Ascending aorta (tissue), 2 donors: ENCODE results near the gene PORCN. TPM values are rescaled to one million over a fixed set of nuclear protein-coding genes. Genes with fewer than 3 reads are reported as not detected.
"Not testable (repeated sequence)": the region's sequence is repeated elsewhere in the genome, so short reads cannot be mapped to it uniquely, and the experiment has no call there.

ENCODE experiments used
- DNase-seq, 2 donors: peaks; one replicate each; pipeline ENCODE4 v3.0.0-alpha.2; 2019; ENCODE audit warnings: low spot score in 2 of 2
- H3K27ac ChIP-seq, 2 donors: fragments of 200-600 bp; sonication (generic); one replicate each; pipeline ENCODE4 v1.5.1; 2016 to 2017; ENCODE audit warnings: mild to moderate bottlenecking in 1 of 2
- H3K27me3 ChIP-seq: fragments of 200-600 bp; sonication (generic); one replicate; pipeline ENCODE4 v1.5.1; 2017
- H3K36me3 ChIP-seq, 2 donors: fragments of 200-600 bp; sonication (generic); one replicate each; pipeline ENCODE4 v1.5.1; 2016
- H3K4me1 ChIP-seq, 2 donors: fragments of 200-600 bp; sonication (generic); one replicate each; pipeline ENCODE4 v1.5.1; 2016 to 2017; ENCODE audit warnings: mild to moderate bottlenecking in 1 of 2
- H3K4me3 ChIP-seq, 2 donors: fragments of 200-600 bp; sonication (generic); one replicate each; pipeline ENCODE4 v1.5.1; 2016 to 2017; ENCODE audit warnings: mild to moderate bottlenecking in 1 of 2
- H3K9me3 ChIP-seq, 2 donors: fragments of 200-600 bp; sonication (generic); one replicate each; pipeline ENCODE4 v1.5.1; 2016
- intact Hi-C: fragments of 100-400 bp; cut with DNase I; formaldehyde crosslinking; loops from one replicate; pipeline ENCODE4 v1.15.1; 2023
- total RNA-seq: library from RNA; depleted of rRNA; stranded (reverse); fragments of >200 nt; gene quantifications from one replicate; pipeline ENCODE4 v1.1.0, GENCODE V29; 2016
- TF ChIP-seq, protein P1 (sequence below), 3 experiments: fragments of 200-600 bp in 2 of 3; fragments of 450-650 bp in 1 of 3; sonication (generic) in 2 of 3; IDR thresholded peaks; one replicate each; pipeline ENCODE4 v1.5.1; 2016 to 2019; ENCODE audit warnings: antibody characterized with exemption in 3 of 3, mild to moderate bottlenecking in 1 of 3, moderate library complexity in 1 of 3

The PORCN gene
- total RNA-seq, 1 donor from 2014 or later, result 6.2 TPM

DNA sequence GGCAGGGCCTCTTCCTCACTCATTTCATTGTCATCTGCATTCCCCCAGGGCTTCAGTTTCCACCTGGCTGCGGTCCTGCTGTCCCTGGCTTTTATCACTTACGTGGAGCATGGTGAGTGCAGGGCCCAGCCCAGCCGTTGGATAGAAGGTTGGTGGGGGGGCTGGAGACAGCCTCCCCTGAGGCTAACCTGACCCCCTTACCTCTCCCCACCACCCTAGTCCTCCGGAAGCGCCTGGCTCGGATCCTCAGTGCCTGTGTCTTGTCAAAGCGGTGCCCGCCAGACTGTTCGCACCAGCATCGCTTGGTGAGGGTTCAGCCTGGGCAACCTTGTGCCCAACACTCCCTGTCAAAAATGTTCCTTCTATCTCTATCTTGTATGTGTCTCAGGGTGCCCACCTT is 7.0 kb downstream of the PORCN start:
- TF ChIP-seq, protein P1, sequence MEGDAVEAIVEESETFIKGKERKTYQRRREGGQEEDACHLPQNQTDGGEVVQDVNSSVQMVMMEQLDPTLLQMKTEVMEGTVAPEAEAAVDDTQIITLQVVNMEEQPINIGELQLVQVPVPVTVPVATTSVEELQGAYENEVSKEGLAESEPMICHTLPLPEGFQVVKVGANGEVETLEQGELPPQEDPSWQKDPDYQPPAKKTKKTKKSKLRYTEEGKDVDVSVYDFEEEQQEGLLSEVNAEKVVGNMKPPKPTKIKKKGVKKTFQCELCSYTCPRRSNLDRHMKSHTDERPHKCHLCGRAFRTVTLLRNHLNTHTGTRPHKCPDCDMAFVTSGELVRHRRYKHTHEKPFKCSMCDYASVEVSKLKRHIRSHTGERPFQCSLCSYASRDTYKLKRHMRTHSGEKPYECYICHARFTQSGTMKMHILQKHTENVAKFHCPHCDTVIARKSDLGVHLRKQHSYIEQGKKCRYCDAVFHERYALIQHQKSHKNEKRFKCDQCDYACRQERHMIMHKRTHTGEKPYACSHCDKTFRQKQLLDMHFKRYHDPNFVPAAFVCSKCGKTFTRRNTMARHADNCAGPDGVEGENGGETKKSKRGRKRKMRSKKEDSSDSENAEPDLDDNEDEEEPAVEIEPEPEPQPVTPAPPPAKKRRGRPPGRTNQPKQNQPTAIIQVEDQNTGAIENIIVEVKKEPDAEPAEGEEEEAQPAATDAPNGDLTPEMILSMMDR (IDR thresholded peaks at IDR 0.05), result no peak
- Histone ChIP-seq H3K4me1 (no peaks in the 10 kb centered on the region), H3K4me3 (no peak overlapping the region), H3K27me3 (no peaks in the 10 kb centered on the region), H3K27ac (no peak overlapping the region), H3K36me3 (peaks cover 5 to 6% of the 10 kb centered on the region in 2 donors), H3K9me3 (no peaks in the 10 kb centered on the region)
- intact Hi-C loops, result no loop called here
- no peak for DNase-seq

DNA sequence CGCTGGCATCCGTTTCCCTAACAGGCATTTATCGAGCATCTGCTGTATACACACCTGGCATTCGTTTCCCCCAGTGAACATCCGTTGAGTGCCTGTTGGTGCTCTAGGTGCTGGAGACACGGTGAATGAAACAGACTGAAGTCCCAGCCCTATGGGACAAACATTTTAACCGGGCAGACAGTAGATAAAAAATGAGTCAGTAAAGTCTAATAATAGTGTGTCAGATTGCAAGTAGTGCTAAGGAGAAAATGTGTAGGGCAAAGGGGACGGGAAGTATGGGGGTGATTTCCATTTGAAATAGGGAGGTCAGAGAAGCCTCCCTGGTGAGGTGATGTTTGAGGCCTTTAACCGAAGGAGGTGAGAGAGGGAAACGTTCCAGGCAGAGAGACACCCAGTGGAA is 7.5 kb downstream of the PORCN start:
- intact Hi-C loops, result no loop called here
- Histone ChIP-seq H3K27me3 (no peaks in the 10 kb centered on the region), H3K27ac (no peak overlapping the region), H3K4me1 (no peaks in the 10 kb centered on the region), H3K9me3 (no peaks in the 10 kb centered on the region), H3K4me3 (no peak overlapping the region), H3K36me3 (peaks cover 5 to 6% of the 10 kb centered on the region in 2 donors)
- TF ChIP-seq, protein P1 (IDR thresholded peaks at IDR 0.05), result no peak
- DNase-seq, result no peak

DNA sequence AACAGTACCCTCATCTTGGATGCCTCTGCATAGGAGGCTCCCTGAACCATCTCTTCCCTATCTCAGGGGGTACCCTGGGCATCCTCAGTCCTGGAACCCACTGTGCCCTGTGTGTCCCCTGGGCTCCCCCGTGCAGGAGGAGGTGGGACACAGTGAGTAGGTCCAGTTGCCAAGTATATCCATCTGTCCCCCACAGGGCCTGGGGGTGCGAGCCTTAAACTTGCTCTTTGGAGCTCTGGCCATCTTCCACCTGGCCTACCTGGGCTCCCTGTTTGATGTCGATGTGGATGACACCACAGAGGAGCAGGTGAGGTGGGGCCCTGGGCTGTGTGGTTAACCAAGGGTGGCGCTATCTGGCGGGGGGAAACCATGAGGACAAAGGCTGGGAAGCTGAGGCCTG is 8.2 kb downstream of the PORCN start:
- Histone ChIP-seq H3K4me1 (no peaks in the 10 kb centered on the region), H3K27ac (no peak overlapping the region), H3K27me3 (no peaks in the 10 kb centered on the region), H3K36me3 (peaks cover 5 to 6% of the 10 kb centered on the region in 2 donors), H3K9me3 (no peaks in the 10 kb centered on the region), H3K4me3 (no peak overlapping the region)
- TF ChIP-seq, protein P1 (IDR thresholded peaks at IDR 0.05), result no peak
- intact Hi-C loops, result no loop called here
- DNase-seq, result no peak

DNA sequence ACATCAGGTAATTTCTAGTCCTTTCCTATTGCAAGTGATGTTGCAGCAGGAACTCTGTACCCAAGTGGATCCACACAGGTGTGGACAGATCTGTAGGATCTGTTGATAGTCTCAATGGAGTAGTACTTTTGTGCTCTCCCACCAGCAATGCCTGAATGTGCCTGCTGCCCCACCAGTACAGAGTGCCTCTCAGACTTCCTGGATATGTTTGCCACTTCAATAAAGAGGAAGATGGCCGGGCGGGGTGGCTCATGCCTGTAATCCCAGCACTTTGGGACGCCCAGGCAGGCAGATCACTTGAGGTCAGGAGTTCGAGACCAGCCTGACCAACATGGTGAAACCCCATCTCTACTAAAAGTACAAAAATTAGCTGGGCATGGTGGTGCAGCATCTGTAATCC is 10.7 kb downstream of the PORCN start:
- H3K9me3 ChIP-seq, H3K27ac ChIP-seq, H3K36me3 ChIP-seq, intact Hi-C loops, DNase-seq, H3K4me3 ChIP-seq, H3K4me1 ChIP-seq, H3K27me3 ChIP-seq: not testable (repeated sequence)

DNA sequence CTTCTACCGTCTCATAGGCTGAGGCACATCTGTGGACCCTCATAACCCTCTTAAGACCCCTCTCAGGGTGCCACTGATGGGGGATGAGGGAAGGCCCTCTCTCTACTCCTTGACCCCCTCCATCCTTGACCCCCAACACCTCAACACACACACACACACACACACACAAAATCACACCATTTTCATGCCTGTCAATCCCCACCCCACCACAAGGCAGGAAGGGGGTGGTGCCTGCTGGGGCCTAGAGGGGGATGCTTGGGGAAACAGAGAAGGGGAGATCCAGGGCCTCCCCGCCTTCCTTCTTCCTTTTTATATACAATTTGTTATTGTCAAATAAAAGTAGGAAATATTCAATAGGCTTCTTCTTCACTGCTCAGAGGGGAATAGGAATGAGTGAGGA is 11.7 kb downstream of the PORCN start:
- Histone ChIP-seq H3K27ac (no peak overlapping the region), H3K9me3 (no peaks in the 10 kb centered on the region), H3K27me3 (no peaks in the 10 kb centered on the region), H3K36me3 (peaks cover 3 to 6% of the 10 kb centered on the region in 2 donors), H3K4me3 (no peak overlapping the region), H3K4me1 (no peaks in the 10 kb centered on the region)
- TF ChIP-seq, protein P1 (IDR thresholded peaks at IDR 0.05), result no peak
- intact Hi-C loops, result loop anchor here (5.0 kb wide), 1 partner anchor 43 kb away; the partner anchor contains the start of gene FTSJ1
- DNase-seq, result no peak

DNA sequence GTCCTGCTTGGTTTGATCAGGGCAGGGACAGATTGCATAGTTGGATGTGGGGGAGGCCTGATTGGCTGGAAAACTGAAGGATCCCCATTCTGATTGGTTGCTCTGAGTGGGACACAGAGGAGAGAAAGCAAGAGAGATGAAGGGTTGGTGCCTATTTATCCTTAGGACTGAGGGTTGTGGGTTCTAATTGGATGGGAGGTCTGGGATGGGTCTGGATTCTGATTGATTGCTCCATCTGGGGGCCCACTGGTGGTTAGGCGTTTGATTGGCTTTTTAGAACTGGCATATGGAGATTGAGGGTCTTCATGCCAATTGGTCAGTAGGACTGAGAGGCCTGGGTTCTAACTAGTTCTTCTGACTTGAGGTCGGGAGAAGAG is 12.2 kb downstream of the PORCN start:
- peaks cover under 1 to 3% of the 10 kb centered on the region in 2 donors for H3K36me3 ChIP-seq
- H3K9me3 ChIP-seq, result no peaks in the 10 kb centered on the region
- no peaks in the 10 kb centered on the region for H3K27me3 ChIP-seq
- H3K27ac ChIP-seq, result no peak overlapping the region
- H3K4me3 ChIP-seq, result peak overlapping the region in 1 of 2 donors; percentile 79
- TF ChIP-seq, protein P1 (IDR thresholded peaks at IDR 0.05), result no peak
- H3K4me1 ChIP-seq, result no peaks in the 10 kb centered on the region
- intact Hi-C loops, result loop anchor here (1.0 to 5.0 kb wide), 2 partner anchors 18 to 44 kb away; partner anchors contain the start of genes FTSJ1 and TBC1D25
- no peak for DNase-seq
